Prostate gland (tissue), 2 donors: Measurements from ENCODE around the gene OTOG. TPM values are rescaled to one million over a fixed set of nuclear protein-coding genes. Genes with fewer than 3 reads are reported as not detected.

Experiments
- DNase-seq: peaks from one replicate; pipeline ENCODE4 v3.0.0-alpha.2; 2019; ENCODE audit warnings: low spot score
- H3K27ac ChIP-seq, 2 donors: fragments of 200-600 bp; sonication (generic); 2 replicates each; pipeline ENCODE4 v1.5.1; 2017 to 2019
- H3K27me3 ChIP-seq: fragments of 200-600 bp; sonication (generic); replicated peaks from 2 replicates; pipeline ENCODE4 v1.5.1; 2019; ENCODE audit not compliant: insufficient read depth
- H3K36me3 ChIP-seq, 2 donors: fragments of 200-600 bp; sonication (generic); 1 replicate in 1 of 2; 2 replicates in 1 of 2; pipeline versions ENCODE4 v1.5.1 to v1.8.1; 2017 to 2019
- H3K4me1 ChIP-seq: fragments of 200-600 bp; sonication (generic); replicated peaks from 2 replicates; pipeline ENCODE4 v1.5.1; 2019
- H3K4me3 ChIP-seq, 2 donors: fragments of 200-600 bp; sonication (generic); 2 replicates each; pipeline ENCODE4 v1.5.1; 2017 to 2019
- H3K9me3 ChIP-seq: fragments of 200-600 bp; sonication (generic); 2 replicates; pipeline ENCODE4 v1.5.1; 2017
- POLR2A ChIP-seq: fragments of 450-650 bp; IDR thresholded peaks from one replicate; pipeline ENCODE4 v1.6.1; 2016; ENCODE audit warnings: antibody characterized with exemption, mild to moderate bottlenecking
- POLR2AphosphoS5 ChIP-seq: sonication (generic); formaldehyde crosslinking; IDR thresholded peaks from one replicate; pipeline ENCODE4 v1.6.1; 2017; ENCODE audit warnings: antibody characterized with exemption
- WGBS: methylation state at CpG from one replicate; pipeline ENCODE4 v1.1.5; 2018; 5-methylcytosine and 5-hydroxymethylcytosine counted together
- intact Hi-C: fragments of 100-400 bp; cut with DNase I; formaldehyde crosslinking; loops from one replicate; pipeline ENCODE4 v1.14.2; 2022
- total RNA-seq, 2 donors: library from RNA; depleted of rRNA; stranded (reverse); fragments of >200 nt; gene quantifications; one replicate each; pipeline ENCODE4 v1.1.0, GENCODE V29; 2016
- TF ChIP-seq, protein P1 (sequence below), 4 experiments: fragments of 200-600 bp in 2 of 4; fragments of 450-650 bp in 2 of 4; sonication (generic) in 2 of 4; IDR thresholded peaks; 1 replicate in 3 of 4; 2 replicates in 1 of 4; pipeline ENCODE4 v1.5.1; 2016 to 2019; ENCODE audit warnings: antibody characterized with exemption in 4 of 4, mild to moderate bottlenecking in 2 of 4, moderate library complexity in 2 of 4

The OTOG gene
- total RNA-seq, 2 donors from 2014 or later = 0.34 TPM; not detected in 1

- H3K4me3 ChIP-seq = no peak overlapping the region
- no peaks in the 10 kb centered on the region for H3K4me1 ChIP-seq
- WGBS = 23% methylated on average over 4 of the region's 5 CpGs
- no peaks in the 10 kb centered on the region for H3K9me3 ChIP-seq
- no peaks in the 10 kb centered on the region for H3K36me3 ChIP-seq
- H3K27me3 ChIP-seq = peaks cover 5% of the 10 kb centered on the region
- TF ChIP-seq POLR2A (no peak), POLR2AphosphoS5 (no peak)
- TF ChIP-seq, protein P1, sequence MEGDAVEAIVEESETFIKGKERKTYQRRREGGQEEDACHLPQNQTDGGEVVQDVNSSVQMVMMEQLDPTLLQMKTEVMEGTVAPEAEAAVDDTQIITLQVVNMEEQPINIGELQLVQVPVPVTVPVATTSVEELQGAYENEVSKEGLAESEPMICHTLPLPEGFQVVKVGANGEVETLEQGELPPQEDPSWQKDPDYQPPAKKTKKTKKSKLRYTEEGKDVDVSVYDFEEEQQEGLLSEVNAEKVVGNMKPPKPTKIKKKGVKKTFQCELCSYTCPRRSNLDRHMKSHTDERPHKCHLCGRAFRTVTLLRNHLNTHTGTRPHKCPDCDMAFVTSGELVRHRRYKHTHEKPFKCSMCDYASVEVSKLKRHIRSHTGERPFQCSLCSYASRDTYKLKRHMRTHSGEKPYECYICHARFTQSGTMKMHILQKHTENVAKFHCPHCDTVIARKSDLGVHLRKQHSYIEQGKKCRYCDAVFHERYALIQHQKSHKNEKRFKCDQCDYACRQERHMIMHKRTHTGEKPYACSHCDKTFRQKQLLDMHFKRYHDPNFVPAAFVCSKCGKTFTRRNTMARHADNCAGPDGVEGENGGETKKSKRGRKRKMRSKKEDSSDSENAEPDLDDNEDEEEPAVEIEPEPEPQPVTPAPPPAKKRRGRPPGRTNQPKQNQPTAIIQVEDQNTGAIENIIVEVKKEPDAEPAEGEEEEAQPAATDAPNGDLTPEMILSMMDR (IDR thresholded peaks at IDR 0.05) = no peak
- DNase-seq = no peak
- H3K27ac ChIP-seq = no peak overlapping the region
- intact Hi-C loops = no loop called here
Observed at GRCh38 chr11:17651681-17652080, 104.6 kb downstream of the OTOG start.

- intact Hi-C loops = no loop called here
- Histone ChIP-seq H3K9me3 (no peaks in the 10 kb centered on the region), H3K27ac (no peak overlapping the region), H3K36me3 (no peaks in the 10 kb centered on the region), H3K27me3 (peaks cover 5% of the 10 kb centered on the region), H3K4me1 (no peaks in the 10 kb centered on the region), H3K4me3 (no peak overlapping the region)
- TF ChIP-seq POLR2AphosphoS5 = no peak
- TF ChIP-seq, protein P1 (IDR thresholded peaks at IDR 0.05) = no peak
- no peak for TF ChIP-seq POLR2A
- 82% methylated on average over 2 of the region's 2 CpGs for WGBS
- no peak for DNase-seq
Observed at GRCh38 chr11:17652556-17652955, 105.5 kb downstream of the OTOG start.

- intact Hi-C loops = no loop called here
Observed at GRCh38 chr11:17653611-17654010, 106.6 kb downstream of the OTOG start.

DNA sequence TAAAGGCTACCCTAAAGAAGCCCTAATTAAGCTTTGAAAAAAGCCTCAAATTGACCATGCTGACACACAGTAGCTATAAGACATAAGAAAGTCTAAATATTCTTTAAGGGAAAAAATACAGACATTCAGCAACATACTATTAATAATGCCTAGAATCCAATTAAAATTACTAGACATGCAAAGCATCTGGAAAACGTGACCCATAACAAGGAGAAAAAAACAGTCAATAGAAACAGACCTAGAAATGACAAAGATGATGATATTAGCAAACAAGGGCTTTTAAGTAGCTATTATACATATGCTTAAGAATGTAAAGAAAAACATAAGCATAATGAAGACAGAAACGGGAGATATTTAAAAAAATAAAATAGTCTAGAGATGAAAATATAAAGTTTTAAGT lies 108.6 kb downstream of the OTOG start:
- Histone ChIP-seq H3K4me1 (no peaks in the 10 kb centered on the region), H3K36me3 (no peaks in the 10 kb centered on the region), H3K27me3 (peaks cover 2% of the 10 kb centered on the region), H3K9me3 (no peaks in the 10 kb centered on the region), H3K4me3 (no peak overlapping the region), H3K27ac (no peak overlapping the region)
- DNase-seq = no peak
- 76% methylated on average over 2 of the region's 2 CpGs for WGBS
- TF ChIP-seq, protein P1 (IDR thresholded peaks at IDR 0.05) = no peak
- TF ChIP-seq POLR2AphosphoS5 (no peak), POLR2A (no peak)
- intact Hi-C loops = no loop called here

More at GRCh38 chr11:17653611-17654010, 106.6 kb downstream of the OTOG start:
- Histone ChIP-seq H3K4me1 (no peaks in the 10 kb centered on the region), H3K36me3 (no peaks in the 10 kb centered on the region), H3K27me3 (peaks cover 5% of the 10 kb centered on the region), H3K9me3 (no peaks in the 10 kb centered on the region), H3K4me3 (no peak overlapping the region), H3K27ac (no peak overlapping the region)
- no peak for DNase-seq
- WGBS = 50% methylated on average over 10 of the region's 10 CpGs
- TF ChIP-seq, protein P1 (IDR thresholded peaks at IDR 0.05) = no peak
- TF ChIP-seq POLR2A (no peak), POLR2AphosphoS5 (no peak)

DNA sequence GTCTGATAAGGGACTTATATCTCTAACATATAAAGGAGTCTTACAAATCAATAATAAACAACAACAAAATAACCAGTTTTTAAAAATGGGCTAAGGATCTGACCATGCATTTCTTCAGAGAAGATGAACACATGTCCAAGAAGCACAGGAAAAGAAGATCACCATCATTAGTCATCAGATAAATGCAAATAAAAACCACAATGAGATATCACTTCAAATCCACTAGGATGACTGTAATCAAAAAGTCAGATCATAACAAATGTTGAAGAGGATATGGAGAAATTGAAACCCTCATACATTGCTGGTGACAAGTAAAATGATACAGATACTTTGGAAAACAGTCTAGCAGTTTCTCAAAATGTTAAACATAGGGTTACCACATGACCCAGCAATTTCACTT lies 111.2 kb downstream of the OTOG start:
- intact Hi-C loops = no loop called here
- Histone ChIP-seq H3K36me3 (no peaks in the 10 kb centered on the region), H3K27me3 (peaks cover 2% of the 10 kb centered on the region), H3K4me3 (no peak overlapping the region), H3K27ac (no peak overlapping the region), H3K4me1 (no peaks in the 10 kb centered on the region), H3K9me3 (no peaks in the 10 kb centered on the region)
- no peak for TF ChIP-seq POLR2A
- no peak for TF ChIP-seq POLR2AphosphoS5
- TF ChIP-seq, protein P1 (IDR thresholded peaks at IDR 0.05) = no peak
- no peak for DNase-seq
